Spleen (tissue), 11 donors: ENCODE measurements around the gene C1QL1. TPM values are rescaled to one million over a fixed set of nuclear protein-coding genes. Genes with fewer than 3 reads are reported as not detected.

Experiments
- DNase-seq: peaks from one replicate; pipeline ENCODE4 v3.0.0-alpha.2; 2020
- H3K27ac ChIP-seq, 8 donors: fragments of 200-600 bp; sonication (generic) in 7 of 8; 1 replicate in 4 of 8; 2 replicates in 4 of 8; pipeline versions ENCODE4 v1.5.0 to v1.8.0; 2016 to 2021; ENCODE audit warnings: inconsistent platforms in 4 of 8, mild to moderate bottlenecking in 4 of 8, moderate library complexity in 1 of 8
- H3K27me3 ChIP-seq, 7 donors: fragments of 200-600 bp; sonication (generic) in 6 of 7; replicated peaks in 1 of 7; 1 replicate in 4 of 7; 2 replicates in 3 of 7; pipeline versions ENCODE4 v1.5.0 to v1.8.0; 2016 to 2021; ENCODE audit warnings: inconsistent platforms in 3 of 7, mild to moderate bottlenecking in 1 of 7
- H3K36me3 ChIP-seq, 6 donors: fragments of 200-600 bp; sonication (generic) in 5 of 6; 1 replicate in 4 of 6; 2 replicates in 2 of 6; pipeline versions ENCODE4 v1.5.0 to v1.8.0; 2016 to 2021; ENCODE audit warnings: inconsistent platforms in 2 of 6
- H3K4me1 ChIP-seq, 6 donors: fragments of 200-600 bp; sonication (generic) in 5 of 6; 1 replicate in 3 of 6; 2 replicates in 3 of 6; pipeline versions ENCODE4 v1.5.0 to v1.8.0; 2016 to 2021; ENCODE audit warnings: inconsistent platforms in 3 of 6
- H3K4me3 ChIP-seq, 8 donors: fragments of 200-600 bp; sonication (generic) in 7 of 8; 1 replicate in 4 of 8; 2 replicates in 4 of 8; pipeline versions ENCODE4 v1.5.0 to v1.8.0; 2016 to 2021; ENCODE audit warnings: inconsistent platforms in 4 of 8, mild to moderate bottlenecking in 4 of 8, moderate library complexity in 2 of 8
- H3K9me3 ChIP-seq, 8 donors: fragments of 200-600 bp; sonication (generic) in 7 of 8; 1 replicate in 4 of 8; 2 replicates in 4 of 8; pipeline versions ENCODE4 v1.5.0 to v1.8.0; 2016 to 2021; ENCODE audit warnings: inconsistent platforms in 4 of 8
- CTCF ChIP-seq, 11 experiments: fragments of 200-600 bp in 7 of 11; fragments of 450-650 bp in 4 of 11; sonication (generic) in 4 of 11; IDR thresholded peaks in 8 of 11; conservative IDR thresholded peaks in 3 of 11; 1 replicate in 7 of 11; 2 replicates in 4 of 11; pipeline versions ENCODE4 v1.4.0 to v1.8.0; 2016 to 2021; ENCODE audit warnings: antibody characterized with exemption in 11 of 11, inconsistent platforms in 4 of 11, mild to moderate bottlenecking in 1 of 11
- POLR2A ChIP-seq, 3 donors: fragments of 450-650 bp; IDR thresholded peaks; one replicate each; pipeline ENCODE4 v1.5.1; 2017; ENCODE audit warnings: antibody characterized with exemption in 3 of 3, mild to moderate bottlenecking in 1 of 3
- POLR2AphosphoS5 ChIP-seq, 3 donors: sonication (generic); formaldehyde crosslinking; IDR thresholded peaks; one replicate each; pipeline ENCODE4 v1.5.1; 2017; ENCODE audit warnings: antibody characterized with exemption in 3 of 3
- WGBS, 5 donors: extraction: QIAGEN DNeasy Blood & Tissue Kit in 3 of 5; methylation state at CpG; one replicate each; pipeline versions ENCODE4 v1.1.5 to v1.1.7; 2013 to 2018; 5-methylcytosine and 5-hydroxymethylcytosine counted together
- intact Hi-C: fragments of 100-400 bp; cut with DNase I; formaldehyde crosslinking; loops from one replicate; pipeline ENCODE4 v1.15.0; 2023; ENCODE audit warnings: low total_unique reads
- polyA plus RNA-seq, 3 donors: library from polyadenylated mRNA; stranded (reverse); fragments of 200-250 nt; gene quantifications; one replicate each; pipeline ENCODE4 v1.2.1, GENCODE V29; 2013
- total RNA-seq, 7 donors: library from RNA; depleted of rRNA in 3 of 7; stranded (reverse); fragments of >200 nt in 3 of 7; fragmentation: NEBNext Ultra II Directional in 4 of 7; extraction: Animal tissue kit (Norgen Biotek cat#: 25700) in 4 of 7; gene quantifications; one replicate each; pipeline versions ENCODE4 v1.1.0 to v1.2.1, GENCODE V29; 2016 to 2021
- donor health status: healthy with polysubstance abuse.
- donor health status: DM: no; HTN: no; CAD: no; lungs with moderate emphysema.
- donor health status: DM: no; HTN: no; CAD: no.
- donor health status: Bipolar disorder and iron deficiency.
- donor health status: healthy.
- donor health status: DM: no; HTN: no; CAD: no.
- donor health status: DM: yes; HTN: yes; CAD: no.

C1QL1 gene
- total and polyA plus RNA-seq, 10 donors: 0.20 to 0.38 TPM; not detected in 8

GRCh38 chr17:44989552-44990138 lies 21.5 kb upstream of the C1QL1 start:
- intact Hi-C loops: no loop called here
- TF ChIP-seq POLR2AphosphoS5 (IDR thresholded peaks at IDR 0.05) (no peak), POLR2A (IDR thresholded peaks at IDR 0.05) (no peak), CTCF (IDR thresholded peaks at IDR 0.05 in 8 of 11, conservative IDR thresholded peaks at IDR 0.05 in 3 of 11) (no peak)
- H3K9me3 ChIP-seq: no peaks in the 10 kb centered on the region
- peaks cover 0 to 66% (median 20%) of the 10 kb centered on the region in 7 donors for H3K27me3 ChIP-seq
- WGBS, 5 donors: 78 to 88% (median 84%) methylated on average over 17 of the region's 17 CpGs
- no peak overlapping the region for H3K27ac ChIP-seq
- no peaks in the 10 kb centered on the region for H3K36me3 ChIP-seq
- no peak overlapping the region for H3K4me3 ChIP-seq
- H3K4me1 ChIP-seq: peaks cover 0 to 15% (median 8%) of the 10 kb centered on the region in 6 donors
- DNase-seq: no peak

GRCh38 chr17:44988044-44988942 lies 20.2 kb upstream of the C1QL1 start:
- no peaks in the 10 kb centered on the region for H3K9me3 ChIP-seq
- intact Hi-C loops: no loop called here
- DNase-seq: no peak
- no peak overlapping the region for H3K4me3 ChIP-seq
- TF ChIP-seq POLR2A (IDR thresholded peaks at IDR 0.05) (no peak), POLR2AphosphoS5 (IDR thresholded peaks at IDR 0.05) (no peak), CTCF (IDR thresholded peaks at IDR 0.05 in 8 of 11, conservative IDR thresholded peaks at IDR 0.05 in 3 of 11) (no peak)
- no peak overlapping the region for H3K27ac ChIP-seq
- WGBS, 5 donors: 39 to 59% (median 44%) methylated on average over 31 to 34 of the region's 34 CpGs
- H3K4me1 ChIP-seq: peaks cover 0 to 15% (median 8%) of the 10 kb centered on the region in 6 donors
- peaks cover 0 to 59% (median 20%) of the 10 kb centered on the region in 7 donors for H3K27me3 ChIP-seq
- H3K36me3 ChIP-seq: no peaks in the 10 kb centered on the region

DNA sequence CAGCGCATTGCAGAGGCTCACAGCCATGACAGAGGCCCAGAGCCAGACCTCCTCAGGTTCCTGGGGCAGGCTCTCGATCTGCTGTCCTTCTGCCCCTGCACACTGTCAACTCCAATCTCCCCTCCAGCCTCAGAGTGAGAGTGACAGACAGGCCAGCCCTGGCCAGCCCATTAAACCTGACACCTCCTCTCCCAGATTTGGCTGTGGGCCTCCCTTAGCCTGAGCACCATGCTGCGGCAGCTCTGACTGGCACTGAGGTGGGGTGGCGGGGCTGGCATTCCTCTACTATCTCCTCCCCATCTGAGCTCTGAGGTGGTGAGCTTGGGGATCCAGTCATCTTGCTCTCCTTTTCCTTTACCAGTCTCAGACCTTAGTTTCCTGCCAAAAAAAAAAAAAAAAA lies 15.5 kb upstream of the C1QL1 start:
- no peak for TF ChIP-seq POLR2A (IDR thresholded peaks at IDR 0.05)
- no peak overlapping the region for H3K4me3 ChIP-seq
- no peak overlapping the region for H3K27ac ChIP-seq
- DNase-seq: no peak
- intact Hi-C loops: no loop called here
- H3K4me1 ChIP-seq: peaks cover 0 to 15% (median 8%) of the 10 kb centered on the region in 6 donors
- 90 to 94% (median 93%) methylated on average over 4 of the region's 4 CpGs for WGBS, 5 donors
- peaks cover 0 to 57% (median 15%) of the 10 kb centered on the region in 7 donors for H3K27me3 ChIP-seq
- no peaks in the 10 kb centered on the region for H3K36me3 ChIP-seq
- no peaks in the 10 kb centered on the region for H3K9me3 ChIP-seq

DNA sequence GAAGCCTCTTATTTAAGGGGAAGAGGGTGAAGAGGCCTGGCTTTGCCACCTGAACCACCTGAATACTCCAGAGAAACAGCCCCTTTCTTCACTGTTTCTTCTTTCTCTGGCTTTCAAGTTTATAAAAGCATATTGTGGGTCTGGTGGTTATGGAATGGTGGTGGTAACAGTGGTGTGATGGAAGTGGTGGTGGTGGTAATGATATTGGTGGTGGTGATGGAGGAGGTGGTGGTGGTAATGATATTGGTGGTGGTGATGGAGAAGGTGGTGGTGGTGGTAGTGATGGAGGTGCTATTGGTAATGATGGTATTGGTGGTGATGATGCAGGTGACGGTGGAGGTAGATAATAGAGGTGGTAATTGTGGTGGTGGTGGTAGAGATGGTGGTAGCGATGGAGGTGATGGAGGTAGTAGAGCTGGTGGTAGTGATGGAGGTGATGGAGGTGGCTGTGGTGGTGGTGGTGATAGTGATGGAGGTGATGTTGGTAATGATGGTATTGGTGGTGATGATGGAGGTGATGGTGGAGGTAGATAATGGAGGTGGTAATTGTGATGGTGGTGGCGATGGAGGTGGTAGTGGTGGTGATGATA lies 14.1 kb upstream of the C1QL1 start:
- H3K4me1 ChIP-seq: peaks cover 0 to 5% (median 1%) of the 10 kb centered on the region in 6 donors
- DNase-seq: no peak
- H3K36me3 ChIP-seq: no peaks in the 10 kb centered on the region
- H3K9me3 ChIP-seq: no peaks in the 10 kb centered on the region
- intact Hi-C loops: no loop called here
- H3K4me3 ChIP-seq: no peak overlapping the region
- no peak overlapping the region for H3K27ac ChIP-seq
- TF ChIP-seq POLR2A (IDR thresholded peaks at IDR 0.05): no peak
- no peak for TF ChIP-seq POLR2AphosphoS5 (IDR thresholded peaks at IDR 0.05)
- TF ChIP-seq CTCF (IDR thresholded peaks at IDR 0.05 in 8 of 11, conservative IDR thresholded peaks at IDR 0.05 in 3 of 11): no peak
- 91 to 95% (median 94%) methylated on average over 3 of the region's 3 CpGs for WGBS, 5 donors
- peaks cover 0 to 57% (median 15%) of the 10 kb centered on the region in 7 donors for H3K27me3 ChIP-seq
